HG02610 (cell line): ENCODE data around the gene MAST4.
A peak's percentile ranks its signal among the peaks of the same experiment; 100 is the strongest.

ENCODE experiments used
- ATAC-seq: cut with Tn5 transposase; IDR thresholded peaks from one replicate; pipeline ENCODE4 v1.9.1; 2021; ENCODE audit warnings: mild to moderate bottlenecking, moderate library complexity; ENCODE audit not compliant: unreplicated experiment

MAST4 gene

DNA sequence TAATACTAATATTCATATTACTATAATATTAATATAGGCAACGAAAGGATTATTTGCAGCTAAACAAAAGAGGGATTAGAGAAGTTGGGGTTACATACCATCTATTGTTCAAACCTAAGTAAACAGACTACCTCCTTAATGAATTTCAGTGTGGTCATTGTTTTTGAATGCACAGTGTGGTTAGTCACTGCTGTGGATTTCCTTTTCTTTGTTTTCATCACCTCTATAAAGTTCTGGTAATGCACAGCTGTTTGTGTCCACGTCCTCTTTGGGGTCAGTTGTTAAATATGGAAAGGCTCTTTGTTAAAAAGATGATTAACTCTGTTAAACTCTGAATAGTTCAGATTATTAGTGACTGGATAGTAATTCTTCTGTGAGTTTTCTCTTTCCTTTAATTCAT, 233.6 kb downstream of the MAST4 start:
- ATAC-seq: no peak

DNA sequence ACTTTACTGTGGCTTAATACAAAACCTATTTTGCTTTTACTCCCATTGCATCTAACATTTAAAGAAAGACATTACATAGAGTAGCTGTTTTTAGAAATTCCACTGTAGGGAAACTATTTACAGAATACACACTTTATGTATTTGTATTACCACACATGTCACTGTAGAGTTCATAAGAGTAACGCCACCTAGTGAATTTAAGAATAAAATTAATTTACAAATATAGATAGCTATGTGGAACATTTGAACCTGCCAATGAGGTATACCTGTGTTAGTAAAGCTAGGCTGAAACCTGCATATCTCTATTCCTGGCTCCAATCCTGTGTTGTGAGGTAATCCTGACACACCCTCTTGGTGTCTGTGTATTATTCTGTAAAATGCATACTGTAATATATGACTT, 234.4 kb downstream of the MAST4 start:
- ATAC-seq: no peak

DNA sequence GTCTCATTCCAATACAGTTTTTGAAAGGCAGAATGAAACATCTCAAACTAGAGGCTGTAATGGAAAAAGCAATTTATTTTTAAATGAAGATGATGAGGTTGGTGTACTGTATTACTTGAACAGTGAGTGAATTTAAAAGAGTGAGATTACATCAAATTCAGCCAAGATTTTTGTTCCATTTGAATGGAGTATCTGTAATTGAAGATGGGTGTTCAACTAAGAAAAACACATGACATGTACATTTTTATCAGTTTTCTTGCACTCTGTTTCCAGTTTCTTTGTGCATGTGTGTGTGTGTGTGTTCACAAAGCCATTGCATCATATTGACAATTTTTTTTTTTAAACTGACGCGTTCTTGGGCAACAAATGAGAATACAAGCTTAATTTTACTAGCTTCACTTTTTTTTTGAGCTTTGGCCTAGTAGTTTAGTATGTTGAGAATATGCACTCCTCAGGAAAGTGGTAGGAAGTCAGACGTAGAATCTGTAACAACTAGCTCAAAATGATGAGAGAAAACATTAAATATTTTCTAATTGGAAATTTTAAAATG, 243.5 kb downstream of the MAST4 start:
- no peak for ATAC-seq

DNA sequence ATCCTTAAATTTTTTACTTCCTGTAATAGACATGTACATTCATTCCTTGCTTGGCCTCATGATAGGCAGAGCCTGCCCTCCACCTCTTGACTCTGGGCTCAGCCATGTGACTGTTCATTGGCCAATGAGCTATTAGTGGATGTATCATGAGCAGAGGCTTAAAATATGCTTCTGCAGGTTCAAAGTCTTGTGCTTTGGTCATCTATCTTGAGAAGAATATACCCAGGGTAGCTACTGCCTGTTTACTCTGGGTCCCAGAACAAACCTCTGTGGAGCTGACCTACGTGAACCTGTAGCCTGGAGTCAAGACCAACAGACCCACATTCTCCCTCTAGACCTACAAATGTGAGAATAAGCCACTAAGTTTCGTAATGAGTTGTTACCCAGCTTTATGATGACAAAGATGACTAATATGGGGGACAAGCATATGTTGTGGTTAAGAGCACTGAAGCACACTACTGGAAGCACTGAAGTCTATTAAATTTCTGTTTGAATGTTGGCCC, 244.4 kb downstream of the MAST4 start:
- peak; percentile 100 for ATAC-seq

DNA sequence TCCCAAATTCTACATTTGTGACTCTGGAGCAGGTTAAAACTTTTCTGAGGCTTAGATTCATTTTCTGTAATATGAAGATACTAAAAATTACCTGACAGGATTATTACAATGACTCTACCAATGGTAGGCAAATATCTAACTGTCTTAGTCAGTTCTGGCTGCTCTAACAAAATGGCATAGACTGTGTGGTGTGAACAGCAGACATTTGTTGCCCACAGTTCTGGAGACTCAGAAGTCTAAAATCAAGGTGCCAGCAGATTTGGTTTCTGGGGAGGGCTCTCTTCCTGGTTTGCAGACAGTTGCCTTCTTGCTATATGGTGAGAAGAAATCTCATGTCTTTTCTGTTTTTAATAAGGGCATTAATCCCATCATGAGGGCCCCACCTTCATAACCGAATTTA, 245.1 kb downstream of the MAST4 start:
- ATAC-seq: no peak

DNA sequence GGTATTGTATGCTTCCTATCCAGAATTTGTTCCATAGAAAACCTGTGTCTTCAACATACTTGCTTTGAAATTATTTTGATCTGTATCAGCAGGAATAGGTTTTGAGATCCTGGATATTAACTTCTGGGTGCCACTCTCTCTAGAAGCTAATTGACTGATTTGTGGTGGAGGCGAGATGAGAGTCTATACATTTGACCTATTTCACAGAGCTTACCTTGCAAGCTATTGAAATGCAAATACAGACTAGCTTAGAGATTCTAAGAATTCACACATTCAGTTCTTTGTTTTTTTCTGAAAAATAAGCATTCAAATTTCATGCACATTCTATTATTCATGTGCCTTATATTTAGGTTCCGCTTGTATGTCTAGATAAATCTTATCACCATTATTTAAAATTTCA, 246.3 kb downstream of the MAST4 start:
- ATAC-seq: no peak

DNA sequence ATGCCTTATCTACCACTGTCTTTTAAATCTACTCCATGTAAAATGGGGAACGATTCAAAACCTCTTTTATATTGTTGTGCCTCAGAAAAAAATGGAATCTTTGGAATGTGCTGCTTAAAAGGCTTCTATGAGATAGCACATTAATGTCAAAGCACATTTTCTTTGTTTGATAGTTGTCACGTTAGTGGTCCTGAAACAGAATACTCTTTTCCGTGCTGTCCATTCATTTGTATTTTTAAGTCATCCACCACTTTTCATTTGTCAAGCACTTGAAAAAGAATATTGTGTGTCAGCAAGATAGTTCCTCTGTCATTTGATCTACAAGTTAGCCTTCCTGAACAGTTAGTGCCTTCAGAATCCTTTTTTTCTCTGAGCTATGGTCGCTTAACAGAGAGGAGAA, 246.9 kb downstream of the MAST4 start:
- no peak for ATAC-seq

DNA sequence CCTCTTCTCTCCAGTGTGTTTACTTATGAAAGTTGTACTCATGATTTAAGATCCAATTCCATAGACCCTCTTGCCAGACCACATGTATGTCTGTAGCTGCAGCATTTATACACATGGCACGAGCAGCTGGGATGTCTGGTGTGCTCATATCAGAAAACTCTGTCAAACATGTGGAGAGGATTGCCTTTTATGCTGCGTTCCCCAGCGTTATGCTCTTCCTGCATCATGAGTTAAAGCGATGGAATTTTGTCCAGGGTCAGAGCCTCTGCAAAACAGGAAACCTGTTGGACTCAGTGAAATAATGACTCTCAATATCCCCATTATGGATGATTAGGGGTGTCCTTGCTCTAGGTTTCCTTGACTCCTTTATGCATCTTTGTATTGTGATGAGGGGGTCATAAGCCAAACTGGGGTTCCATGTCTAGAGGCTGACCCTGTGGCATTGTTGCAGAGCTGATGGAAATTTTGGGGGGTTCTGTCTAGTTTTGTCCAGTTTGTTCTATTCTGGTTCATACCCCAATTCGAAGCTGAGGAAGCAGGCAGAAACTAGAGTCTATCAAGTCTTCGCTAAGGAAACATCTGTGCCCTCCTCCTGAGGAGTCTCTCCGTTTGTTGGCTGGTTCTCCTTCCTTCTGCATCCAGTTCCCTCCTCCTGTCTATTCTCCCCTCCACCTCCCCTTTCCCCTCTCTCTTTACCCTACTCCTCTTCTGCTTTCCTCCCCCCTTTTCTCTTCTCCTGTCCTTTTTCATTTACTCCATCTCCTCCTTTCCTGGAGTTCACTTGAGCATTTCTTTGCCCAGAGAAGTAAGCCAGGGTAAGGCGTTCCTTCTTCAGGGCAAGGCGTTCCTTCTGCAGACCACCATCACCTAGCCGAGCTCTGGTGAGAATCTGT, 252.8 kb downstream of the MAST4 start:
- no peak for ATAC-seq

DNA sequence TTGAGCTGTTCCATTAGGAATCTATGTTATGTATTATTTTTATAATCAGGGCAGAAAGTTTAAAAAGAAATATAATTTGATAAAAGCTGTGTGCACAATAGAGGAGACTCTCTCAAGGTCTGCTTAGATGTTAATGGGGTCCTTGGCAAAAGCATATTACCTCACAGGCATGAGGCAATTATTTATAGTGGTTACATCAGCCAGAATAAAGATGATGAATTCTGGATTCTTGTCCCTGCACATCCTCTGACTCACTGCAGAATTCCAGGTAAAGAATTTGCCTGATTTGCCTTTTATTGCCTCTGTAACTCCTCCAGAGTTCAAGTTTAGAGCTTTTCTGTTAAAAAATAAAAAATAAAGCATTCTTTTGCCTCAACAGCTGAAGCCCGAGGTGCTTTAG, 253.6 kb downstream of the MAST4 start:
- no peak for ATAC-seq

DNA sequence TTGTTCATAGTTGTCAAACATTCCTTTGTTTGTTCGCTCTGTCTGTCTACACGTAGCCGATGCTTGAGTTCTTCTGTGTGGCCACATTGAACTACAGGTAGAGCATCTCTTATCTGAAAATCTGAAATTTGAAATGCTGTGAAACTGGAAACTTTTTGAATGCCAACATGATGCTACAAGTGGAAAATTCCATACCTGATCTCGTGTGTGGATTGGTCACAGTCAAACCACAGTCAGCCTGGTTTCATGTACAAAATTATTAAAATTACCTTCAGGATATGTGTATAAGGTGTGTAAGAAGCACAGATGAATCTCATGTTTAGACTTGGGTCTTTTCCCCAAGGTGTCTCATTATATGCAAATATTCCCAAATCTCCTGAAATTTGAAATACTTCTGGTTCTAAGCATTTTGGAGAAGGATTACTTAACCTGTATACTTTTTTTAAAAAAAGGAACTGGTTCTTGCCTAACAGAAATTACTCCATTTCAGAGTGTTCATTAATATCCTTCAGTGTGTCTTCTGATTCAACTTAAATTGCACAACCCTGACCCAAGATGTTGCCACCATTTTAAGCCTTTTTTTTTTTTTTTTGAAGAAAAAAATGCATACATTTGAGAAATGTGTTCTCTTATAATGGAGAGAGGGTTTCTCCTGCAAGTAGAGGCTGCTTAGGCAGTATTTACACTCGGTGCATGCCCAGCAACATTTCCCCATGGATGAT, 254.3 kb downstream of the MAST4 start:
- no peak for ATAC-seq

DNA sequence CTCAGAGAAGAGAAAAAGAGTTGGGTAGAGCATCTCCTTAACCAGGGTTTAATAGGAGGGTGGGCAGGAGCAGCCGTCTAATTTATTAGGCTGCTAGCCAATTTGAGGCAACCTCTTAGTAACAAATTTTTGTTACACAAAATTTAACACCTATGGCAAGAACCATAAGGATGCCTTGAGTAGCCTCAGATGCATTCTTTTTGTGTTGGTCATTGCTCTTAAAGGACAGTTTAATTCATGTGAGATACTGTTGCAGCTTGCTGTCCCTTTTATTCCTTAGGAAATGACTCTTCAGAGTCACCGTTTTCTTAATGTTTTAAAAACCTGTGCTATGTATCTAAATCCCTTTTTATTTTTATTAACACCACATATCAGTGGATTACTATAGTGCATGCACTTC, 255.1 kb downstream of the MAST4 start:
- no peak for ATAC-seq

DNA sequence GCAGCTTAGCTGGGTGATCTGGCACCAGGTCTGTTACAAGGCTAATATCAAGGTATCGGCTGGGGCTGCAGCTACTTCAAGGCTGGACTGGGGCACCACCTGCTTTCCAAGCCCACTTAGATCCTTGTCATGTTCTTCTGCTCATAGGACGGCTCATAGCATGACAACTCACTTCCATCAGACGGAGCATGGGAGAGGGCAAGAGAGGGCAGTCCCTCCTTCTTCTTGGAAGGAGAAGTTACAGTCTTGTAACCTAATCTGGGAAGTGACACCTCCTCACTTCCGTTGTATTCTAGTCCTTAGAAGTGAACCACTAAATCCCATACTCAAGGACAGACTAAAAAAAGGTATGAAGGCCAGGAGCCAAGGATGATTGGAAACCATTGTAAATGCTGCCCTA, 258.2 kb downstream of the MAST4 start:
- ATAC-seq: no peak

DNA sequence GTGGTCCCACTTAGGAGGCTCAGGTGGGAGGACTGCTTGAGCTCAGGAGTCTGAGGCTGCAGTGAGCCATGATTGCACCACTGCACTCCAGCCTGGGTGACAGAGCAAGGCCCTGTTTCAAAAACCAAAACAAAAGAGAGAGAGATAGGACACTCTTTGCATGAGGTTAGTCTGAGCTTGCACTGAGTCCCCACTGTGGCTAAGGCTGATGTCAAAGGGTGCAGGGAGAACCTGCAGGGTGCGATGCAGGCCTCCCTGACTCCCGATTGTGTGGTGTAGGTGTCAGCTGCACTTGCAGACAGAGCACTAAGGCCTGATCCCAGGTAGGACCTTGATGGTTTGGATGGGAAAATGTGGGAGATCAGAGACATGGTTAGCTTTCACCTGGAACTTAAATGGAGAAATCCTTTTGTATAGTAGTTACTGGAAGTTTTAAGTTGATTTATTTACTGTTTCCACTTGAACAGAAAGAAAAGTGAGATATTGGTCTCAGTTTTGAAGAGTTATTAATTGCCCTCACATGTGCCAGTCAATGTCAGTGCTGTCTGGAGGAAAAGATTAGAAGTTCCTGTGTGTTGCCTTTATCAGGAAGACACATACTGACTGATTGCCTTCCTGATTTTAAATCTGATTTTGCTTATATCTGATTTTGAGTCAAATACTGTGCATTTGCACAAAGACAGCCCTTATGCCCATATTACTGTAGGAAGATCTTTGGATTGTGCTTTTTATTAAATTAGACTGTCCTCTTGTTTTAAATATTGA, 260.0 kb downstream of the MAST4 start:
- no peak for ATAC-seq

DNA sequence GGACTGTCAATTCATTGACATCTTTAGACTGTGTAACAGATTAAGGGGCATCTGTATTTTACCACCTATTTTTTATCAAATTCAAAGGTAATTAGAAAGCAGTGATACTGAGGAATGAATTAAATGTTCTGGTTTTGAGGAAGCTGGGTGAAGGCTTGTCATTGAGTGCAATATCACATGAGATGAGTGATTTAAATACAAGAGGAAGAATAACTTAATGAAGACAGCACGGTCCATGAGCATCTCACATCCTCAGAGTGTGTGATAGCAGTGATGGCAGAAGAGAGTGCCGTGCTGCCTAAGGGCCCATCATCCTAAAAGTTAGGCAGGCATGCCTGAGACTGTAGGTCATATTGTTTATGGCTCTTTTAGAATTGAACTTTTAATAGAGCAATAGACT, 263.3 kb downstream of the MAST4 start:
- no peak for ATAC-seq

DNA sequence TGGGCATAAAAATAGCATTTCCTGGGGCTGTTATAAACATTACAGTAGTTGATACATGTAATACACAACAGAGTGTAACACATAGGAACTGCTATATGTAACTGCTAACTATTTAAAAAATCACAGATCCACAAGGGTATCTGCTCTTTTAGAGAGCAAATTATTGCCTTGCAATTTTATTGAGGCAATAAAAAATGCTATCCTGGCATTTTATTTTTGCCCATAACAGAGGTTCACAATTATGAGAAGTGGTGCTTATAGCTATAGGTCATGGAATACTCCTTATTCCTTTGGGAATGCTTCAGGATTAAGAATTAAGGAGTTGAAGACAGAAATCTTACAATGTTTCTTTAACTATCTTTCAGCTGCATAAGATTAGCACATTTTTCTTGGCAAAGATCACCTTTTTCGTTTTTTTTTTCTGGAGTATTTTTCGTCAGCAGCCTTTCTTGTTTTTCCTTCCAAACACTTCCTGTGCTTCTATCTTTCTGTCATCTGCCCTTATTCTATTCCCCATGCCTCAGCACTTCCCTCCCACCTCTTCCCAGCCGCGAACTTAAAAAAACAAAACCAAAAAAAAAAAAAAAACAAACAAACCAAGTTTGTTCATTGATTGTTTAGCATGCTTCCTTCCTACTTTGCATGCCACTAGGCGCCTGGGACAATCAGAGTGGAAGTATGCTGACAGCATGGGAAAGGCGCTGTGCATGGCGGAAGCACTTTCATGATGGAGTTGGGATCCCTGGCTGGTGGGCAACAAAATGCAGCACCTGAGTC, 264.2 kb downstream of the MAST4 start:
- ATAC-seq: no peak

DNA sequence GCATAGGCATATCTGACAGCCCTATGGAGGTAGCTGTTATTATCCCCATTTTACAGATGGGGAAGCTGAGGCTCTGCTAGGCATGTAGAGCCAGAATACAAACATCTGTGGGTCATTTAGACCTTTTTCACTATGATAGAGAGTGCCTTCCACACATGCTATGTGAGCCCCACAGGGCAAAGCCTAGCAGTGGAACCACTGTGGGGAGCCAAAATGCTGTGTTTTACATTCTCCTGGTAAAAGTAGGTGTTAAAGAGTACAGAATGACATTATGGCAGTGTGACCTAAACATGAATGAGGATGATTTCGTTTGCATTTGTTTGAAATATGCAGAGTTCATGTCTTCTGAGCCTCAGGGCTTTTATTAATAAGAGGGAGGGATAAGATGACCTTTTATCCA, 265.2 kb downstream of the MAST4 start:
- ATAC-seq: no peak

DNA sequence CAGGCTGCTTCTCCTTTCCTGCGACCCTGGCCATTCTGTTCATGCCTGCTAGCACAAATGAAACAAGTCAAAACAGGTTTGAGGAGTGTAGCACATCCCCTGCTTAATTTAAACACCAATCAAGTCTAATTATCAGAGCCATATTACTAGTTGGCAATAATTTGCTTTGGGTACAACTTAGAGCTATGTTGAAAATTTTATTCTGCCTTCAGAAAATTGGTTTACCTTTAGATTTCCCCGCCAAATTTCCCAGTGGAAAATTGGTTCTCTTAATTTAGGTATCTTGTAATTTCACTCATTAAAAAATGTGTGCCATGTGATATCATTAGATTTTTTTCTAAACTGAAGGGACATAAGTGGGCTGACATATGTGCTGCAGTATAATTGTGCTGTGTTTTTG, 265.8 kb downstream of the MAST4 start:
- no peak for ATAC-seq

DNA sequence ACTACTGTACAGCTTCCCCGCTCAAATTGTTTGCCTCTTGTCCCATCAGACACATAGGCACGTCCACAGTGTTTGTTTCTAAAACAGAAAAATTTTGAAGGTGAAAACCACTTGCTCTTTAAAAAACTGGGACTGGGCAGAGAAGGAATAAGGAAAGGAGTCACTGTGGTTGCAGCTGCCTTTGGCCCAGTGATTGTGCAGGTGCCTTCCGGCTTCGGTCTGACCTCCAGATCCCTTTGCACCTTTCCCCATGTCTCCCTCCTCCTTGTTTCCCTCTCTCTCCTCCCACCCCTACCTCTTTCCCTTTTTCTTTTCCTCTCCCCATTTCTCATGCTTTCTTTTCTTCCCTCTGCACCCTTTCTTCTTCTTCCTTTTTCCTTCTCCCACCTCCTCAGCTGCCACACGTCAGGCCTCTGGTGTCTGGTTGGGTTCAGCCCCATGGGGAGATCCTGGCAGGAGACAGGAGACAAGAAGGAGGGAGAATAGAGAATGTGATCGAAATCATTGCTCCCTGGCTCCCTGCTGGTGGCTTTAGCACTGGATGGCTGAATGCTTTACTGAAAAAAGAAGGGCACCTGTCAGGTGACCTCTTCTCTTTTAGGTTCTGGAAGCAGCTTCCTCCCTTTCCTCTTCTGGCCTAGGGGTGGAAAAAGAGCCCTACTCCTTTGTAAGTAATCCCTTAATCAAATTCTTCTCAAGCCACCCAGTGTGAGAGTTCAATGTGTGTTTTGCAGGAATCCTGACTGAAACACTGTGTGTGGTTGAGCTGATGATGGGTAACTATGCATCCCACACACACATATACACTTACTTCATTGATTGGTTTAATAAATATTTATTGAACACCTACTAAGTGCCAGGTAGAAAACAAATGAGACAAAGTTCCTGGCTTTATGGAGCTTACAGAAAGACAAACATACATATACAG, 267.3 kb downstream of the MAST4 start:
- ATAC-seq: no peak

DNA sequence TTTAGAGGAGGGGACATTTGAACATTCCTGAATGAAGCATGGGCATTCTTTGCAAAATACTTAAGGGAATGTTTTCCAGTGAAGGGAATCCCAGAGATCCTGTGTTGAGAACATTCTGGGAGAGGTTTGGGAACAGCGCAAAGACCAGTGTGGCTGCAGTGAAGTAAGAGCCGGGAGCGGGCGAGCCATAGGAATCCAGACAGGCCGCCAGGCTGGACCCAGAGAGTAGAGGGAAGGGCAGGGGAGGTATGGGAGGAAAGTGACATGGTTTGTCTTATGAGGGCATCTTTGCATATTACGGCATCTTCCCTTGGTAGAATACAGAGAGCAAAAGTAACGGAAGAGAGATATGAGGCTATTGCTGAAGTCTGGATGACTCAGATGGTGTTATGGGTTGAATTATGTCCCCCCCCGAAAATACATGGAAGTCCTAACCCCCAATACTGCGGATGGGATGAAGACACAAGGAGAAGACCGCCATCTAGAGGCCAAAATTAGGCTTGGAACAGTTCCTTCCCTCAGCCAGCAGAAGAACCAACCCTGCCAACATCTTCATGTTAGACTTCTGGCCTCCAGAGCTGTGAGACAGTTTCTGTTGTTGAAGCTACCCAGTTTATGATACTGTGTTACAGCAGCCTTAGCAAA, 268.2 kb downstream of the MAST4 start:
- no peak for ATAC-seq
